Ishikawa (cell line): Measurements from ENCODE around the gene PI4K2A.

Experiments
- CREB1 ChIP-seq: IDR thresholded peaks from 2 replicates; pipeline ENCODE4 v1.6.1; 2012; ENCODE audit warnings: low read depth
- EGR1 ChIP-seq: IDR thresholded peaks from 2 replicates; pipeline ENCODE4 v1.6.1; 2012
- EP300 ChIP-seq: IDR thresholded peaks from 2 replicates; pipeline ENCODE4 v1.6.1; 2012; ENCODE audit warnings: borderline replicate concordance
- MAX ChIP-seq: IDR thresholded peaks from 2 replicates; pipeline ENCODE4 v1.6.1; 2012
- RAD21 ChIP-seq: IDR thresholded peaks from 2 replicates; pipeline ENCODE4 v1.6.1; 2012; ENCODE audit warnings: low read depth
- REST ChIP-seq: IDR thresholded peaks from 2 replicates; pipeline ENCODE4 v1.6.1; 2012; ENCODE audit warnings: low read depth, mild to moderate bottlenecking
- TAF1 ChIP-seq: IDR thresholded peaks from 2 replicates; pipeline ENCODE4 v1.6.1; 2012; ENCODE audit warnings: low read depth, mild to moderate bottlenecking
- TEAD4 ChIP-seq: IDR thresholded peaks from 2 replicates; pipeline ENCODE4 v1.6.1; 2012
- YY1 ChIP-seq: IDR thresholded peaks from 2 replicates; pipeline ENCODE4 v1.6.1; 2012; ENCODE audit warnings: low read depth
- ZBTB7A ChIP-seq: IDR thresholded peaks from 2 replicates; pipeline ENCODE4 v1.6.1; 2012; ENCODE audit warnings: low read depth

- TF ChIP-seq EP300 (no peak), TEAD4 (no peak), TAF1 (no peak), YY1 (no peak), ZBTB7A (no peak), RAD21 (no peak), CREB1 (no peak), REST (no peak), EGR1 (no peak), MAX (no peak)
Observed at GRCh38 chr10:97707134-97707861, 66.8 kb downstream of the PI4K2A start.
